Stimulated activated effector memory CD8-positive, alpha-beta T cell treated with anti-CD3 and anti-CD28 coated beads, Interleukin-12 subunit alpha, Interleukin-12 subunit beta, amount 100 ng/mL, for 72 hours (primary cell): ENCODE data around the gene POLR1G.
A peak's percentile ranks its signal among the peaks of the same experiment; 100 is the strongest.

Source experiments
- ATAC-seq: fragments of 150-1000 bp; cut with Tn5 transposase; 2 replicates; pipeline ENCODE4 v1.10.0; 2021
- DNase-seq, 2 donors: peaks; one replicate each; pipeline ENCODE4 v3.0.0; 2021 to 2022; ENCODE audit warnings: low spot score in 2 of 2
- H3K27ac Mint-ChIP-seq: one replicate; pipeline ENCODE4 v1.8.0; 2022; ENCODE audit warnings: mild to moderate bottlenecking, mixed read lengths
- H3K36me3 Mint-ChIP-seq: one replicate; pipeline ENCODE4 v1.8.0; 2022; ENCODE audit warnings: mild to moderate bottlenecking, mixed read lengths
- H3K4me1 Mint-ChIP-seq: one replicate; pipeline ENCODE4 v1.8.0; 2022; ENCODE audit warnings: mixed read lengths
- H3K4me3 Mint-ChIP-seq: one replicate; pipeline ENCODE4 v1.8.0; 2022; ENCODE audit warnings: mild to moderate bottlenecking, mixed read lengths
- H3K9me3 Mint-ChIP-seq: one replicate; pipeline ENCODE4 v1.8.0; 2022; ENCODE audit warnings: mixed read lengths

The POLR1G gene, protein sequence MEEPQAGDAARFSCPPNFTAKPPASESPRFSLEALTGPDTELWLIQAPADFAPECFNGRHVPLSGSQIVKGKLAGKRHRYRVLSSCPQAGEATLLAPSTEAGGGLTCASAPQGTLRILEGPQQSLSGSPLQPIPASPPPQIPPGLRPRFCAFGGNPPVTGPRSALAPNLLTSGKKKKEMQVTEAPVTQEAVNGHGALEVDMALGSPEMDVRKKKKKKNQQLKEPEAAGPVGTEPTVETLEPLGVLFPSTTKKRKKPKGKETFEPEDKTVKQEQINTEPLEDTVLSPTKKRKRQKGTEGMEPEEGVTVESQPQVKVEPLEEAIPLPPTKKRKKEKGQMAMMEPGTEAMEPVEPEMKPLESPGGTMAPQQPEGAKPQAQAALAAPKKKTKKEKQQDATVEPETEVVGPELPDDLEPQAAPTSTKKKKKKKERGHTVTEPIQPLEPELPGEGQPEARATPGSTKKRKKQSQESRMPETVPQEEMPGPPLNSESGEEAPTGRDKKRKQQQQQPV

GRCh38 chr19:45406226-45407090, at the start of gene POLR1G:
POLR1G (plus strand) TSS chr19:45406644; CDS start chr19:45406697, 53 bp downstream.
- ATAC-seq (peak; percentile 83), DNase-seq (peak; percentile 69 to 92)
- H3K9me3 Mint-ChIP-seq: no peaks in the 10 kb centered on the region
- peak within 1 kb of the TSS; percentile 87 for H3K4me3 Mint-ChIP-seq
- H3K27ac Mint-ChIP-seq: peak within 1 kb of the TSS; percentile 98
- peaks cover 56% of the 10 kb centered on the region for H3K36me3 Mint-ChIP-seq
- H3K4me1 Mint-ChIP-seq: peaks cover 56% of the 10 kb centered on the region

DNA sequence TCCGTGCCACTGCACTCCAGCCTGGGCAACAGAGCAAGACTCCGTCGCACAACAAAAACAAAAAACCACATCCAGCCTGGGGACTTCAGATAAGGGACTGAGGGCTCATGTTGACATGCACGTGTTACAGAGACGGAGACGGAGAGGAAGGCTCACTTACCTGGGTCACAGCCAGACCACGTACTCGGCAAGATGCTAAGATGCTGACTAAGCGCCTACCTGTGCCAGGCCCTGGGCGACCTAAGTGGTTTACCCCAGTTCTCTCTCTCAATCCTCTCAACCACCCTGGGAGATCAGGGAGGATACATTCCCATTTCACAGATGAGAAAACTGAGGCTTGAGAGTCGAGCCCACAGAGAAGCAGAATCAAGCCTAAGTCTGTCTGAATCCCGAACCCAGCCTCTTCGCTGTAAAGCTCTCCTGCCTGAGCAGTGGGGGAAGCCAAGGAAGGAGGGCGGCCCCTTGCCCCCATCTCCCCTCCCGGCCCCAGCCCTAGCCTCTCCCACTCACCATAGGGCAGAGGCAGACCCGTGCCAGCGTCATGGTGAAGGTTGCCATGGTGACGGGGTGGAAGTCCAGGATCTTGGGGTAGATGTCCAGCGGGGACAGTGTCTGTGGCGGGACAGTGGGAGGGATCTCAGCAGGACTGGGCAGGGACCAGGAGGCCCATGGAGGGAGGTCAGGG, 49.5 kb upstream of the POLR1G start:
- peaks cover 30% of the 10 kb centered on the region for H3K36me3 Mint-ChIP-seq
- no peaks in the 10 kb centered on the region for H3K4me1 Mint-ChIP-seq
- H3K9me3 Mint-ChIP-seq: no peaks in the 10 kb centered on the region
- no peak for ATAC-seq
- DNase-seq: no peak
- no peak overlapping the region for H3K27ac Mint-ChIP-seq
- no peak overlapping the region for H3K4me3 Mint-ChIP-seq

GRCh38 chr19:45357445-45357783, 49.0 kb upstream of the POLR1G start:
- H3K27ac Mint-ChIP-seq: no peak overlapping the region
- no peaks in the 10 kb centered on the region for H3K4me1 Mint-ChIP-seq

DNA sequence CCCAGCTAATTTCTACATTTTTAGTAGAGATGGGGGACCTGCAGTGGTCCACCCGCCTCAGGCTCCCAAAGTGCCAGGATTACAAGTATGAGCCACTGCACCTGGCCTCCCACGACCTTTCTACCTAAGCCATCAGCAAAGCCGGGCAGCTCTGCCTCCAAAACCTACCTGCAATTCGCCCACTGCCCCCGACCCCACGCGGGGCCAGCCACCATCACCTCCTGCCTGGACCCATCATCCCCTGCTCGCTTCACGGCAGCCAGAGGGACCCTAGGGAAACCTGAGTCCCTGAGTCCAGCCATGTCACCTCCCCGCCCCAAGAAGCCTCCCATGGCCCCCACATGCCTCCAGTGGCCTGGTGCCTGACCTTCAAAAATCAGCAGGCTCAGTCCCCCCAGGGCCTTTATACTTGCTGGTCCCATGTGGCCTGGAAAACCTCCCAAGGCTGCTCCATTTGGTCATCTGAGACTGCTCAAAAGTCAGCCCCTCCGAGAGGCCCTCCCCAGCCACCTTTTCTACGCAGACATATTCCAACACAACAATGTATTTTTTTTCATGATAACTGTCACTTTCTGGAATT, 48.1 kb upstream of the POLR1G start:
- H3K9me3 Mint-ChIP-seq: no peaks in the 10 kb centered on the region
- H3K27ac Mint-ChIP-seq: peak overlapping the region; percentile 63

More at GRCh38 chr19:45357445-45357783, 49.0 kb upstream of the POLR1G start:
- no peaks in the 10 kb centered on the region for H3K9me3 Mint-ChIP-seq
- DNase-seq: no peak
- no peak for ATAC-seq
- peaks cover 32% of the 10 kb centered on the region for H3K36me3 Mint-ChIP-seq
- no peak overlapping the region for H3K4me3 Mint-ChIP-seq

GRCh38 chr19:45361608-45362007, 44.8 kb upstream of the POLR1G start:
- ATAC-seq: no peak
- Mint-ChIP-seq H3K4me1 (no peaks in the 10 kb centered on the region), H3K36me3 (peaks cover 26% of the 10 kb centered on the region), H3K27ac (peak overlapping the region; percentile 32), H3K9me3 (no peaks in the 10 kb centered on the region), H3K4me3 (no peak overlapping the region)
- no peak for DNase-seq

More for the DNA sequence above, 48.1 kb upstream of the POLR1G start:
- H3K36me3 Mint-ChIP-seq: peaks cover 32% of the 10 kb centered on the region
- H3K4me1 Mint-ChIP-seq: no peaks in the 10 kb centered on the region
- ATAC-seq (no peak), DNase-seq (no peak)
- no peak overlapping the region for H3K4me3 Mint-ChIP-seq

- H3K9me3 Mint-ChIP-seq: no peaks in the 10 kb centered on the region
- H3K27ac Mint-ChIP-seq: peak overlapping the region; percentile 32
- ATAC-seq (no peak), DNase-seq (no peak)
- no peak overlapping the region for H3K4me3 Mint-ChIP-seq
- no peaks in the 10 kb centered on the region for H3K4me1 Mint-ChIP-seq
- peaks cover 26% of the 10 kb centered on the region for H3K36me3 Mint-ChIP-seq
Measured at GRCh38 chr19:45362291-45362690, 44.2 kb upstream of the POLR1G start.

GRCh38 chr19:45363861-45364459, 42.5 kb upstream of the POLR1G start:
- no peak overlapping the region for H3K4me3 Mint-ChIP-seq
- DNase-seq (no peak), ATAC-seq (no peak)
- H3K27ac Mint-ChIP-seq: no peak overlapping the region
- H3K36me3 Mint-ChIP-seq: peaks cover 15% of the 10 kb centered on the region
- H3K9me3 Mint-ChIP-seq: no peaks in the 10 kb centered on the region
- peaks cover 4% of the 10 kb centered on the region for H3K4me1 Mint-ChIP-seq

DNA sequence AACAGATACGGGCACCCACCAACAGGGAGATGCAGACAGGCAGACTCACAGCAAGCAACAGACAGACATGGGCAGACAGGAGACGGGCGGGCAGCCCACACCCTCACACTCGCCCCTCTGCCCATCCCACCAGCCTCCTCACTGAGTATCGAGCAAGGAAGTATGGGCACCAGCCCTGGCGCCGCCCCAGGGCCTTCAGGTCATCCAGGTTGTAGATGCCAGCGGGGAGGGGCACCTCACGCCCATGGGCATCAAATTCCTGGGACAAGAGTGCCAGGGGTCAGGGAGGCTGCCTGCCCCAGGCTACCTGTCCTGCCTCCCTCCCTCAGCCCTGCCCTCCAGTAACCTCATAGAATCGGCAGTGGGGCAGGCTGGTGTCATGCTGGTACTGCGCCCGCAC, 41.7 kb upstream of the POLR1G start:
- Mint-ChIP-seq H3K4me3 (no peak overlapping the region), H3K36me3 (peaks cover 7% of the 10 kb centered on the region), H3K4me1 (peaks cover 6% of the 10 kb centered on the region), H3K9me3 (no peaks in the 10 kb centered on the region), H3K27ac (no peak overlapping the region)
- DNase-seq: no peak
- ATAC-seq: no peak

- Mint-ChIP-seq H3K27ac (no peak overlapping the region), H3K4me3 (peak overlapping the region; percentile 37), H3K9me3 (no peaks in the 10 kb centered on the region), H3K4me1 (peaks cover 11% of the 10 kb centered on the region), H3K36me3 (peaks cover 6% of the 10 kb centered on the region)
- DNase-seq: no peak
- no peak for ATAC-seq
Measured at GRCh38 chr19:45368127-45368526, 38.3 kb upstream of the POLR1G start.

DNA sequence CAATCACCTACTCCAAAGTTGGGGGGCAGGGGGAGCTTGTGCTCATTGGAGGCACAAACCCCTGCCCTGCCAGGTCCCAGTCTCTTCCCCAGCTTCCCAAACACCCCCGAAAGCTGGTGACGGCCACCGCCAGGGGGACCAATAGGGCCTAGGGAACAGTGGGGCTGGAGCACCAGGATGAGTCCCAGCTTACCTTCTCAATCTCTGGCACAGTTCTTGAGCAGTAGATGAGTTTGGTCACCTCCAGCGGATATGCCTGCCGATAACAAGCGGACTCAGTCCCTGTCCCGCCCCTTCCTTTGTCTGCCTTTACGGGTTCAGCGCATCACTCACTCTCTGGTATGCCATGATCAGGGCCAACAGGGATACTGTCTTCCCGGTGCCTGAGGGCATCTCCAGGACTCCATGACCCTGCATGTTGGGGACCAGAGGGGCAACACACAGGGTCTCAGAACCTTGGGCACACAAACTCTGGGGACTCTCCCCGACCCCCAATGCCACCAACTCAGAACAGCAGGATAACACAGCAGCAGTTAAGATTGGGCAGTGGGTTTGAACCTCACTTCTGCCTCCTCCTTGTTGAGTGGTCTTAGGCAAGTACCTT, 37.6 kb upstream of the POLR1G start:
- peak overlapping the region; percentile 37 for H3K4me3 Mint-ChIP-seq
- peaks cover 11% of the 10 kb centered on the region for H3K4me1 Mint-ChIP-seq
- no peak for ATAC-seq
- DNase-seq: no peak
- no peaks in the 10 kb centered on the region for H3K9me3 Mint-ChIP-seq
- no peak overlapping the region for H3K27ac Mint-ChIP-seq
- H3K36me3 Mint-ChIP-seq: peaks cover 6% of the 10 kb centered on the region

DNA sequence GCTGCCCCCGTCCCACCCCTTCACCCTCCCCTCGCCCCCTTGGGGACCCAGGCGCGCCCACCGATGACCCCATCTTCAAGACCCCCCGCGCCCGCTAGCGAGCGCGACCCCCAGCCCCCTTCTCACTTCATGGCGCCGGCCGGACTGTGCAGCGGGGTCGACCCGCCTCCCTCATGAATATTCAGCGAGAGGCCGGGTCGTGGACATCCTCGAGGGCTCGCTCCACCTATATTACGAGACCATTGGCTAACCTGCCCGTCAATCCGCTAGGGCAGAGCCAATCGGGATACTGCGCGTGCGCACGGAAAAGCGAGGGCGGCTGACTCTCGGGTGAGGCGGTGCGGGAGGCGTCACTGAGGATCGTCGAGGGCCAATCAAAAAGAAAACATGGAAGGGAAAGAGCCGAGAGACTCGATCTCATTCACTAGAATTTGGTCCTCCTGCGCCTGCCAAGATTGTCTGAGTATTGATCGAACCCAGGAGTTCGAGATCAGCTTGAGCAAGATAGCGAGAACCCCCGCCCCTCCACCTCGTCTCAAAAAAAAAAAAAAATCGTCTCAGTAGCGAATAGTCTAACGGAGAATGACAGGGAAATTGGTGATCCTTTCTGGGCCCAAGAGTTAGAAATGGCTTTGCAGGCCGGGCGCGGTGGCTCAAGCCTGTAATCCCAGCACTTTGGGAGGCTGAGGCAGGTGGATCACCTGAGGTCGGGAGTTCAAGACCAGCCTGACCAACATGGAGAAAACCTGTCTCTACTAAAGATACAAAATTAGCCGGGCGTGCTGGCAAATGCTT, 35.8 kb upstream of the POLR1G start, which contains the start of gene ERCC2:
TSS of gene ERCC2 (minus strand) at position 164 of the 795 bp plus-strand sequence. CDS start at position 131, 33 bp downstream.
- Mint-ChIP-seq H3K9me3 (no peaks in the 10 kb centered on the region), H3K4me1 (peaks cover 11% of the 10 kb centered on the region), H3K27ac (peak within 1 kb of the TSS; percentile 93), H3K36me3 (peaks cover 6% of the 10 kb centered on the region), H3K4me3 (peak within 1 kb of the TSS; percentile 69)
- ATAC-seq (peak; percentile 99), DNase-seq (peak; percentile 99 to 100)

- Mint-ChIP-seq H3K4me3 (no peak overlapping the region), H3K9me3 (no peaks in the 10 kb centered on the region), H3K36me3 (no peaks in the 10 kb centered on the region), H3K4me1 (peaks cover 11% of the 10 kb centered on the region), H3K27ac (peak overlapping the region; percentile 64)
- no peak for ATAC-seq
- no peak for DNase-seq
Measured at GRCh38 chr19:45376045-45376724, 30.3 kb upstream of the POLR1G start.

DNA sequence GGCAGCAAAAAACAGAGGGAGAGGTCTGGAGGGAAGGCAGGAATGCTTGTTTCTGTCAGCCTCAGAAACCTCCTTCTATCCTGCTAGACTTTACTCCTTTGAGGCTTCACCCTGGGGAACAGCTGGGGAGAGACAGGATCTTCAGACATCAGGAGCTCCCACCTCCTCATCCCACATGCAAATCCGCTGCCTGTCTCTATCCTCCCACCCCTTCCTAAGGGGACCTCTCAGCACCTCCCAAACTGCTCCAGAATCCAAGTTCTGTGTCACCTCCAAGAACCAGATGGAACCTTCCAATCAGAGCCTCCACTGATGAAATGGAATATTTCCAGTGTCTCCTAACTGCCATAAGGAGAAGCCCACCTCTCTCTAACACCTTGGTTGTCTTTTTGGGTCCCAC, 26.3 kb upstream of the POLR1G start:
- Mint-ChIP-seq H3K4me3 (no peak overlapping the region), H3K36me3 (no peaks in the 10 kb centered on the region), H3K4me1 (peaks cover 11% of the 10 kb centered on the region), H3K27ac (no peak overlapping the region), H3K9me3 (no peaks in the 10 kb centered on the region)
- DNase-seq (no peak), ATAC-seq (no peak)
